ENCODE results near the gene CHST11. TPM values are rescaled to one million over a fixed set of nuclear protein-coding genes. Genes with fewer than 3 reads are reported as not detected.

The CHST11 gene
- total and polyA plus RNA-seq, 2 donors from 2014 or later: 2.0 to 23.3 TPM

DNA sequence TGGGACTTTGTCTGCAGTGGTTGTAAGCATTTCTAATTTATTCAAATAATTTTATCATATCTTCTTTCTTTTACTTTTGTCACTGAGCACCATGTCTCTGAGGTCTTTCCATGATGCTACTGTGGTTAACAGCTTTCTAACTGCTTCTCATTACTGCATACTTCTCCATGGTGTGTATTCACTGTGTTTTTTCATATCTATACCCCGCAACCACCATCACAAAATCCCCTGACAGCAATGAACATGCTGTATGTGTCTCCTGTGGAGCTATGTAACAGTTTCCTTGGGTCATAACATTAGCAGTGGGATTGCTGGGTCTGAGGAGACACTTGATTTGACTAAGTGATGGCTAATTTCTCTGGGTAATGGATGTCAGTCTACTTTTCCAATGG is 29.2 kb upstream of the CHST11 start:
- TF ChIP-seq, protein P1, sequence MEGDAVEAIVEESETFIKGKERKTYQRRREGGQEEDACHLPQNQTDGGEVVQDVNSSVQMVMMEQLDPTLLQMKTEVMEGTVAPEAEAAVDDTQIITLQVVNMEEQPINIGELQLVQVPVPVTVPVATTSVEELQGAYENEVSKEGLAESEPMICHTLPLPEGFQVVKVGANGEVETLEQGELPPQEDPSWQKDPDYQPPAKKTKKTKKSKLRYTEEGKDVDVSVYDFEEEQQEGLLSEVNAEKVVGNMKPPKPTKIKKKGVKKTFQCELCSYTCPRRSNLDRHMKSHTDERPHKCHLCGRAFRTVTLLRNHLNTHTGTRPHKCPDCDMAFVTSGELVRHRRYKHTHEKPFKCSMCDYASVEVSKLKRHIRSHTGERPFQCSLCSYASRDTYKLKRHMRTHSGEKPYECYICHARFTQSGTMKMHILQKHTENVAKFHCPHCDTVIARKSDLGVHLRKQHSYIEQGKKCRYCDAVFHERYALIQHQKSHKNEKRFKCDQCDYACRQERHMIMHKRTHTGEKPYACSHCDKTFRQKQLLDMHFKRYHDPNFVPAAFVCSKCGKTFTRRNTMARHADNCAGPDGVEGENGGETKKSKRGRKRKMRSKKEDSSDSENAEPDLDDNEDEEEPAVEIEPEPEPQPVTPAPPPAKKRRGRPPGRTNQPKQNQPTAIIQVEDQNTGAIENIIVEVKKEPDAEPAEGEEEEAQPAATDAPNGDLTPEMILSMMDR (IDR thresholded peaks at IDR 0.05; ENCODE audit: borderline replicate concordance, extremely low read depth, insufficient read depth): no peak
- FAIRE-seq (no peak), DNase-seq (no peak)
- Histone ChIP-seq H3K9ac (ENCODE audit: low read length in 3 of 3) (no peak overlapping the region), H3K36me3 (ENCODE audit: control insufficient read depth in 2 of 3, insufficient read depth in 3 of 3, low read length in 3 of 3) (no peaks in the 10 kb centered on the region), H3K4me3 (ENCODE audit: low read length in 3 of 3) (no peak overlapping the region), H3K27ac (ENCODE audit: low read depth in 2 of 2, low read length in 2 of 2) (no peak overlapping the region), H3K27me3 (ENCODE audit: control insufficient read depth, insufficient read depth, low read length) (no peaks in the 10 kb centered on the region), H3K9me3 (ENCODE audit: control insufficient read depth in 2 of 3, insufficient read depth in 1 of 3, low read length in 3 of 3) (no peaks in the 10 kb centered on the region), H3K4me1 (ENCODE audit: control insufficient read depth in 2 of 3, insufficient read depth in 2 of 3, low read depth in 1 of 3, low read length in 3 of 3) (no peaks in the 10 kb centered on the region)
- intact Hi-C loops (cut with DNase I): no loop called here

DNA sequence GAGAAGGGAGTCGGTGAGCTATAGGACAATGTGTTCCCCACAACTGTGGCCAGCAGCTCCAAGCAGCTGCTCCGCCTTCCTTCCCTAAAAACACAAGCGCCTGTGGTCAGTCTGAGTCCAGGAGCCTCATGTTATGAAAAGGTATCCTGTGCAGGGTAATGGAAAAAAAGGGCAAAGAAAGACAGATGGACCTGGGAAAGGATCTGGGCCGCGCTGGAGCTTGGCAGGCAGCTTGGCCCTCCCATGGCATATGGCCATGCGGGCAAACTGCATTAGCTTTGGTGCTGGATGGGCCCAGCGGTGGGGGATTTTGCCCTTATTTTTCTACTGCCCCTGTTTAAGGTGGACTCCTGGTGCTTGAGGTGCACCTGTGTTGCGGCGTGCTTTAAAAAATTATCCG is 23.7 kb upstream of the CHST11 start:
- Histone ChIP-seq H3K9ac (ENCODE audit: low read length in 3 of 3) (no peak overlapping the region), H3K4me1 (ENCODE audit: control insufficient read depth in 2 of 3, insufficient read depth in 2 of 3, low read depth in 1 of 3, low read length in 3 of 3) (no peaks in the 10 kb centered on the region), H3K27ac (ENCODE audit: low read depth in 2 of 2, low read length in 2 of 2) (no peak overlapping the region), H3K9me3 (ENCODE audit: control insufficient read depth in 2 of 3, insufficient read depth in 1 of 3, low read length in 3 of 3) (no peaks in the 10 kb centered on the region), H3K36me3 (ENCODE audit: control insufficient read depth in 2 of 3, insufficient read depth in 3 of 3, low read length in 3 of 3) (no peaks in the 10 kb centered on the region), H3K27me3 (ENCODE audit: control insufficient read depth, insufficient read depth, low read length) (no peaks in the 10 kb centered on the region), H3K4me3 (ENCODE audit: low read length in 3 of 3) (no peak overlapping the region)
- TF ChIP-seq, protein P1 (IDR thresholded peaks at IDR 0.05; ENCODE audit: borderline replicate concordance, extremely low read depth, insufficient read depth): no peak
- intact Hi-C loops (cut with DNase I): no loop called here
- DNase-seq: no peak
- FAIRE-seq: no peak

DNA sequence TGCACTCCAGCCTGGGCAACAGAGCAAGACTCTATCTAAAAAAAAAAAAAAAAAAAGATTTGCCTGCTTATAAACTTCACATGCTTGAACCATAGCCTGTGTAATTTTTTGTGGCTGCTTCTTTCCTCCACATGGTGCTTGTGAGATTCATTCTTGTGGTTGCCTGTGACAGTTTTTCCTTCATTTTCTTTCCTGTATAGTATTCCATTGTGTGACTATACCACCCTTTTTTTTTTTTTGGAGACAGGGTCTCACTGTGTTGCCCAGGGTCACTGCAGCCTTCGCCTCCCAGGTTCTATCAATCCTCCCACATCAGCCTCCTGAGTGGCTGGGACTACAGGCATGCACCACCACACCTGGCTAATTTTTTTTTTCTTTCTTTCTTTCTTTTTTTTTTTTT is 22.6 kb upstream of the CHST11 start:
- intact Hi-C loops (cut with DNase I): no loop called here
- no peak for DNase-seq
- no peaks in the 10 kb centered on the region for H3K9me3 ChIP-seq (ENCODE audit: control insufficient read depth in 2 of 3, insufficient read depth in 1 of 3, low read length in 3 of 3)
- H3K36me3 ChIP-seq (ENCODE audit: control insufficient read depth in 2 of 3, insufficient read depth in 3 of 3, low read length in 3 of 3): no peaks in the 10 kb centered on the region
- H3K9ac ChIP-seq (ENCODE audit: low read length in 3 of 3): no peak overlapping the region
- FAIRE-seq: no peak
- H3K27me3 ChIP-seq (ENCODE audit: control insufficient read depth, insufficient read depth, low read length): no peaks in the 10 kb centered on the region
- TF ChIP-seq, protein P1 (IDR thresholded peaks at IDR 0.05; ENCODE audit: borderline replicate concordance, extremely low read depth, insufficient read depth): no peak
- H3K4me1 ChIP-seq (ENCODE audit: control insufficient read depth in 2 of 3, insufficient read depth in 2 of 3, low read depth in 1 of 3, low read length in 3 of 3): no peaks in the 10 kb centered on the region
- H3K27ac ChIP-seq (ENCODE audit: low read depth in 2 of 2, low read length in 2 of 2): no peak overlapping the region
- no peak overlapping the region for H3K4me3 ChIP-seq (ENCODE audit: low read length in 3 of 3)

DNA sequence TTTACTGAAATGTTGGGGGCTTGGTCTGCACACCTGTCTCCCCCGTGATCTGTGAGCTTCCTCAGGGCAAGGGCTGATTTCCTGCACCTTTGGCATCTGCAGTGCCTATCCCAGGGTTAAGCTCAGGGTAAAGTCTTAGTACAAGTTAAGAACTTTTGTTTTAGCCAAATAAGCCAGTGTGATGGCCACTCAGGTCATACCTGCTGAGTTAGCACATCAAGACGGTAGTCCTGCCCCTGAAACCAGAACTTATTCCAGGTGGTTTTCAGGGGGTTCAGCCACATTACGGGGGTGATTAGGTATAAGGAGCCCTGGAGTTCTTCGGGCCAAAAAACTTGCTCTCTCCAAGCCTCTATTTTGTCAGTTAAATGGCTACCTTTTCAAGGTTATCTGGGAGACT is 21.6 kb upstream of the CHST11 start:
- H3K27ac ChIP-seq (ENCODE audit: low read depth in 2 of 2, low read length in 2 of 2): no peak overlapping the region
- H3K36me3 ChIP-seq (ENCODE audit: control insufficient read depth in 2 of 3, insufficient read depth in 3 of 3, low read length in 3 of 3): no peaks in the 10 kb centered on the region
- H3K27me3 ChIP-seq (ENCODE audit: control insufficient read depth, insufficient read depth, low read length): no peaks in the 10 kb centered on the region
- TF ChIP-seq, protein P1 (IDR thresholded peaks at IDR 0.05; ENCODE audit: borderline replicate concordance, extremely low read depth, insufficient read depth): no peak
- no peak overlapping the region for H3K4me3 ChIP-seq (ENCODE audit: low read length in 3 of 3)
- no peaks in the 10 kb centered on the region for H3K4me1 ChIP-seq (ENCODE audit: control insufficient read depth in 2 of 3, insufficient read depth in 2 of 3, low read depth in 1 of 3, low read length in 3 of 3)
- H3K9ac ChIP-seq (ENCODE audit: low read length in 3 of 3): no peak overlapping the region
- DNase-seq (no peak), FAIRE-seq (no peak)
- intact Hi-C loops (cut with DNase I): no loop called here
- no peaks in the 10 kb centered on the region for H3K9me3 ChIP-seq (ENCODE audit: control insufficient read depth in 2 of 3, insufficient read depth in 1 of 3, low read length in 3 of 3)
